ENCODE measurements around the gene CDH4.

Gene CDH4

GRCh38 chr20:61493798-61494305, 241.8 kb downstream of the CDH4 start:
- H3K9me3 ChIP-seq (replicated peaks; ENCODE audit: low read length), result no peaks in the 10 kb centered on the region
- H3K27me3 ChIP-seq (ENCODE audit: control insufficient read depth, insufficient read depth, low read length), result no peaks in the 10 kb centered on the region
- no peak overlapping the region for H3K9ac ChIP-seq (ENCODE audit: low read depth, low read length)
- H3K4me2 ChIP-seq (ENCODE audit: low read length), result no peak overlapping the region
- H3K36me3 ChIP-seq (ENCODE audit: insufficient read depth, low read length), result no peaks in the 10 kb centered on the region
- no peak overlapping the region for H3K4me3 ChIP-seq (ENCODE audit: low read length)
- no peaks in the 10 kb centered on the region for H3K4me1 ChIP-seq (ENCODE audit: control insufficient read depth, insufficient read depth, low read length)

- H3K9ac ChIP-seq (ENCODE audit: low read depth, low read length), result no peak overlapping the region
- no peak overlapping the region for H3K4me3 ChIP-seq (ENCODE audit: low read length)
- no peaks in the 10 kb centered on the region for H3K27me3 ChIP-seq (ENCODE audit: control insufficient read depth, insufficient read depth, low read length)
- H3K4me2 ChIP-seq (ENCODE audit: low read length), result no peak overlapping the region
- H3K9me3 ChIP-seq (replicated peaks; ENCODE audit: low read length), result no peaks in the 10 kb centered on the region
- H3K4me1 ChIP-seq (ENCODE audit: control insufficient read depth, insufficient read depth, low read length), result peaks cover 6% of the 10 kb centered on the region
- no peaks in the 10 kb centered on the region for H3K36me3 ChIP-seq (ENCODE audit: insufficient read depth, low read length)
Observed at GRCh38 chr20:61494763-61495575, 242.9 kb downstream of the CDH4 start.

GRCh38 chr20:61497029-61497627, 245.1 kb downstream of the CDH4 start:
- Histone ChIP-seq H3K27me3 (ENCODE audit: control insufficient read depth, insufficient read depth, low read length) (no peaks in the 10 kb centered on the region), H3K9ac (ENCODE audit: low read depth, low read length) (no peak overlapping the region), H3K36me3 (ENCODE audit: insufficient read depth, low read length) (no peaks in the 10 kb centered on the region), H3K4me2 (ENCODE audit: low read length) (no peak overlapping the region), H3K9me3 (replicated peaks; ENCODE audit: low read length) (no peaks in the 10 kb centered on the region), H3K4me3 (ENCODE audit: low read length) (no peak overlapping the region), H3K4me1 (ENCODE audit: control insufficient read depth, insufficient read depth, low read length) (peaks cover 7% of the 10 kb centered on the region)

GRCh38 chr20:61499859-61500554, 247.9 kb downstream of the CDH4 start:
- Histone ChIP-seq H3K4me3 (ENCODE audit: low read length) (no peak overlapping the region), H3K9me3 (replicated peaks; ENCODE audit: low read length) (no peaks in the 10 kb centered on the region), H3K36me3 (ENCODE audit: insufficient read depth, low read length) (no peaks in the 10 kb centered on the region), H3K4me1 (ENCODE audit: control insufficient read depth, insufficient read depth, low read length) (peaks cover 7% of the 10 kb centered on the region), H3K27me3 (ENCODE audit: control insufficient read depth, insufficient read depth, low read length) (no peaks in the 10 kb centered on the region), H3K9ac (ENCODE audit: low read depth, low read length) (no peak overlapping the region), H3K4me2 (ENCODE audit: low read length) (no peak overlapping the region)

- Histone ChIP-seq H3K4me2 (ENCODE audit: low read length) (no peak overlapping the region), H3K4me3 (ENCODE audit: low read length) (no peak overlapping the region), H3K9ac (ENCODE audit: low read depth, low read length) (no peak overlapping the region), H3K36me3 (ENCODE audit: insufficient read depth, low read length) (no peaks in the 10 kb centered on the region), H3K9me3 (replicated peaks; ENCODE audit: low read length) (no peaks in the 10 kb centered on the region), H3K27me3 (ENCODE audit: control insufficient read depth, insufficient read depth, low read length) (no peaks in the 10 kb centered on the region), H3K4me1 (ENCODE audit: control insufficient read depth, insufficient read depth, low read length) (peaks cover 7% of the 10 kb centered on the region)
Observed at GRCh38 chr20:61500791-61501321, 248.8 kb downstream of the CDH4 start.

GRCh38 chr20:61502433-61502832, 250.4 kb downstream of the CDH4 start:
- no peaks in the 10 kb centered on the region for H3K27me3 ChIP-seq (ENCODE audit: control insufficient read depth, insufficient read depth, low read length)
- no peak overlapping the region for H3K4me2 ChIP-seq (ENCODE audit: low read length)
- H3K36me3 ChIP-seq (ENCODE audit: insufficient read depth, low read length), result no peaks in the 10 kb centered on the region
- H3K4me1 ChIP-seq (ENCODE audit: control insufficient read depth, insufficient read depth, low read length), result peaks cover 7% of the 10 kb centered on the region
- no peaks in the 10 kb centered on the region for H3K9me3 ChIP-seq (replicated peaks; ENCODE audit: low read length)
- no peak overlapping the region for H3K4me3 ChIP-seq (ENCODE audit: low read length)
- no peak overlapping the region for H3K9ac ChIP-seq (ENCODE audit: low read depth, low read length)

- no peaks in the 10 kb centered on the region for H3K27me3 ChIP-seq (ENCODE audit: control insufficient read depth, insufficient read depth, low read length)
- no peak overlapping the region for H3K4me2 ChIP-seq (ENCODE audit: low read length)
- H3K4me1 ChIP-seq (ENCODE audit: control insufficient read depth, insufficient read depth, low read length), result peaks cover 7% of the 10 kb centered on the region
- no peaks in the 10 kb centered on the region for H3K9me3 ChIP-seq (replicated peaks; ENCODE audit: low read length)
- H3K4me3 ChIP-seq (ENCODE audit: low read length), result no peak overlapping the region
- H3K9ac ChIP-seq (ENCODE audit: low read depth, low read length), result no peak overlapping the region
- H3K36me3 ChIP-seq (ENCODE audit: insufficient read depth, low read length), result no peaks in the 10 kb centered on the region
Observed at GRCh38 chr20:61503106-61503505, 251.0 kb downstream of the CDH4 start.

- Histone ChIP-seq H3K4me1 (ENCODE audit: control insufficient read depth, insufficient read depth, low read length) (no peaks in the 10 kb centered on the region), H3K9ac (ENCODE audit: low read depth, low read length) (no peak overlapping the region), H3K36me3 (ENCODE audit: insufficient read depth, low read length) (no peaks in the 10 kb centered on the region), H3K27me3 (ENCODE audit: control insufficient read depth, insufficient read depth, low read length) (no peaks in the 10 kb centered on the region), H3K4me3 (ENCODE audit: low read length) (no peak overlapping the region), H3K4me2 (ENCODE audit: low read length) (no peak overlapping the region), H3K9me3 (replicated peaks; ENCODE audit: low read length) (no peaks in the 10 kb centered on the region)
Observed at GRCh38 chr20:61505508-61505907, 253.4 kb downstream of the CDH4 start.

- Histone ChIP-seq H3K9me3 (replicated peaks; ENCODE audit: low read length) (no peaks in the 10 kb centered on the region), H3K4me2 (ENCODE audit: low read length) (no peak overlapping the region), H3K4me1 (ENCODE audit: control insufficient read depth, insufficient read depth, low read length) (no peaks in the 10 kb centered on the region)
Observed at GRCh38 chr20:61507778-61508177, 255.7 kb downstream of the CDH4 start.

GRCh38 chr20:61508301-61509096, 256.4 kb downstream of the CDH4 start:
- Histone ChIP-seq H3K4me1 (ENCODE audit: control insufficient read depth, insufficient read depth, low read length) (no peaks in the 10 kb centered on the region), H3K4me2 (ENCODE audit: low read length) (no peak overlapping the region)

More at GRCh38 chr20:61507778-61508177, 255.7 kb downstream of the CDH4 start:
- Histone ChIP-seq H3K36me3 (ENCODE audit: insufficient read depth, low read length) (no peaks in the 10 kb centered on the region), H3K9ac (ENCODE audit: low read depth, low read length) (no peak overlapping the region), H3K27me3 (ENCODE audit: control insufficient read depth, insufficient read depth, low read length) (no peaks in the 10 kb centered on the region), H3K4me3 (ENCODE audit: low read length) (no peak overlapping the region)

More at GRCh38 chr20:61508301-61509096, 256.4 kb downstream of the CDH4 start:
- Histone ChIP-seq H3K9ac (ENCODE audit: low read depth, low read length) (no peak overlapping the region), H3K4me3 (ENCODE audit: low read length) (no peak overlapping the region), H3K36me3 (ENCODE audit: insufficient read depth, low read length) (no peaks in the 10 kb centered on the region), H3K27me3 (ENCODE audit: control insufficient read depth, insufficient read depth, low read length) (no peaks in the 10 kb centered on the region), H3K9me3 (replicated peaks; ENCODE audit: low read length) (no peaks in the 10 kb centered on the region)
